DMS 273 treated with DMSO at 0.1 percent for 48 hours (cell line): Measurements from ENCODE around the gene CECR2.
"Not testable (repeated sequence)": the region's sequence is repeated elsewhere in the genome, so short reads cannot be mapped to it uniquely, and the experiment has no call there.

Experiments used
- DNase-seq: peaks from one replicate; lab custom pipeline; 2025; lab: John Stamatoyannopoulos, UW

CECR2 gene

DNA sequence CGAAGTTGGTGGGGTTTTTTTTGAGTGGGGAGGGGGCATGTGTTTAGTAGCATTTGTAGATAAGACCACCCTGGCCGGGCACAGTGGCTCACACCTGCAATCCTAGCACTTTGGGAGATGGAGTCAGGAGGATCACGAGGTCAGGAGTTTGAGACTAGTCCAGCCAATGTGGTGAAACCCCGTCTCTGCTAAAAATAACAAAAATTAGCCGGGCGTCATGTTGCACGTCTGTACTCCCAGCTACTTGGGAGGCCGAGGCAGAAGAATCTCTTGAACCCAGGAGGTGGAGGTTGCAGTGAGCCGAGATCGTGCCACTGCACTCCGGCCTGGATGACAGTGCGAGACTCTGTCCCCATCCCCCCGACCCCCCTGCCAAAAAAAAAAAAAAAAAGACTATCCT lies 34.6 kb downstream of the CECR2 start:
- DNase-seq: no peak

DNA sequence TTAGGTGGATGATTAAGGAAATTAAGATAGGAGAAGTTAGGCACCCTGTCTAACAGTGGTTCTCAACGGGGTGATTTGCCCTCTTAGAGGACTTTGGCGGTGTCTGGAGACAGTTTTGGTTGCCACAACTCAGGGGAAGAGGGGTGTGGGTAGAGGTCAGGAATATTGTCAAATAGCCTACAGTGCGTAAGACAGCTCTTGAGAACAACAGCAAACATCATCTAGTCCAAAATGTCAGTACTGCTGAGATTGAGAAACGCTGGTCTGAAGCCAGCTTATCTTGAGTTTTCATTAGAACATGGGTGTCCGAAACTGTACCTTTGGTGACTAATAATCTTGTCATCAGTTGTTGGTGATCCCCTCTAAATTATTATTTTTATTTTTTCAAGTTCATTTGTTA lies 38.4 kb downstream of the CECR2 start:
- no peak for DNase-seq

DNA sequence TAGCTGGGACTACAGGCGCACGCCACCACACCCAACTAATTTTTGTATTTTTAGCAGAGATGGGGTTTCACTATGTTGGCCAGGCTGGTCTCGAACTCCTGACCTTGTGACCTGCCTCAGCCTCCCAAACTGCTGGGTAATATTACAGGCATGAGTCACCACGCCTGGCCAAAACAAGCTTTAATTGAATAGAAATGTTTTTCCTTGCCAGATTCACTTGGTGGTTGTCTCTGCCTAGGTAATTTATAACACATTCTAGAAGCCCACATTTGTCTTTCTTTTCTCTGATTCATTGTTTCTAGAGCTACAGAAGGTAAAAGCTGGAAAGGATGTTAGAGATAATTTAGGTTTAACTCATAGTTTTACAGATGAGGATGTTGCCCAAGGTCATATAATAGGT lies 41.3 kb downstream of the CECR2 start:
- no peak for DNase-seq

DNA sequence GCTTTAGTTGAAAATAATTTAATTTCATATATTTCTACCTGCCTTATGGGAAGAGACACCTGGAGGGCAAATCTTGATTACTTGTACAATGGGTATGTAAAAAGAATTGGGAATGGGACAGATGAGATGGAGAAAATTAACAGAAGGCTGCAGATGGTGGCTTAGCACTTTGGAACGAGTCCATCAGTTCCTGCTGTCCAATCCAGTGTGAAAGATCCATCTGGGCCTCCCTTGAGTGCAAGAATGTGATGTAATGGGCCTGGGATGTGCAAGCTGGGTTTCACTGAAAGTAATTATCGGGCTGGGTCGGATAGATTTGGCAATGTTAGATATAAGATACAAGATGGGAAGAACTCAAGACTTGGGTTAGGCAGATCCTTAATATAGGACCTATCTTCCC lies 42.0 kb downstream of the CECR2 start:
- DNase-seq: peak; percentile 93

DNA sequence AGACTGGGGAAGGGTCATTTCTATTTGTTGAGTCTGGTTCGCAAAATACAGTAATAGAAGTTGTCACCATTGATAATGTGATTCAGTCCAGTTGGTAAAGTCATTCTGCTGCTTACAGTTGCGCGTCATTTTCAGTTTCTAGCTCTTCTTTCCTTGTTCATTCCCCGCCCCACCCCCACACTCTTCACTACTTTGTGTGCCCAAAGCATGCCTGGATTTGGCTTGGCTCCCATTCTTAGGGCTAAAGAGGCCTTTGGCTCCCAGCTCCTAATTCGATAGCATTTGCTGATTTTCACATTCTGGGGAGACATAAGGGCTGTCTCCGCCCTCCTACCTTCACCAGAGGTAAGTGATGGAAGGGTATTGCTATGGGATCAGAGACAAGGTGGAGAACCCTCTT lies 43.0 kb downstream of the CECR2 start:
- DNase-seq: no peak

DNA sequence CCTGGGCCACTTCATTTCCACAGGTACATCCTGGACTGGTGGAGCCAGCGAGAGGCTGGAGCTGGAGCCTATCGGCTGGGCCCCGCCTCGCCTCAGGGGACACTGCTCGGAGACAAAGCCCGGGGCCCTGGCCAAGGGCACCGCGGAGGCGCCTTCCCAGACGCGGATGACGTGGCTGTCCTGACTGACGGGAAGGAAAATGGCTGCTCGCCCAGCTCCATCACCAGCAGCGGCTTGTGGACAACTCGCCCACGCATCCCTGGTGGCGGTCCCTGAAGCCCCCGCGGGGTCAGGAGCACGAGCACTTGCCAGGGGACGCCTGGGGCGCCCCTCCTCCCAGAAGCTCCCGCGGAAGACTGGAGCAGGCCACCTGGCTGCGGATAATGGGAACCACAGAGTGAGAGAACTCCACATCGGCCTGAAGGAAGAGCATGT lies 49.6 kb downstream of the CECR2 start:
- DNase-seq: no peak

DNA sequence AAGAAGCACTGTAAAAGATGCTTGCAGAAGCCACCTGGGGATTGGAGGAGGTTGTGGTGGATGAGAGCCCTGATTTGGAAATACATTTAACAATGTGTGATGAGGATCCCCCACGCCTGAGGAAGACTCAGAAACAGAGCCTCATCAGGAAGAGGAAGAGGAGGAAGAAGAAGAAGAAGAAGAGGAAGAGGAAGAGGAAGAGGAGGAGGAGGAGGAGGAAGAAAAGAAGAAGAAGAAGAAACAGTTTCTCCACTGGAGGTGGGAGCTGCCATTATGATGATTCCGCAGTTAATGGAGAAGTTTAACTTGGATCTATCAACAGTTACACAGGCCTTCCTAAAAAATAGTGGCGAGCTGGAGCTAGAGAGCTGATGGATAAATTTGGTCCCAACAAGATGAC lies 50.1 kb downstream of the CECR2 start:
- no peak for DNase-seq

DNA sequence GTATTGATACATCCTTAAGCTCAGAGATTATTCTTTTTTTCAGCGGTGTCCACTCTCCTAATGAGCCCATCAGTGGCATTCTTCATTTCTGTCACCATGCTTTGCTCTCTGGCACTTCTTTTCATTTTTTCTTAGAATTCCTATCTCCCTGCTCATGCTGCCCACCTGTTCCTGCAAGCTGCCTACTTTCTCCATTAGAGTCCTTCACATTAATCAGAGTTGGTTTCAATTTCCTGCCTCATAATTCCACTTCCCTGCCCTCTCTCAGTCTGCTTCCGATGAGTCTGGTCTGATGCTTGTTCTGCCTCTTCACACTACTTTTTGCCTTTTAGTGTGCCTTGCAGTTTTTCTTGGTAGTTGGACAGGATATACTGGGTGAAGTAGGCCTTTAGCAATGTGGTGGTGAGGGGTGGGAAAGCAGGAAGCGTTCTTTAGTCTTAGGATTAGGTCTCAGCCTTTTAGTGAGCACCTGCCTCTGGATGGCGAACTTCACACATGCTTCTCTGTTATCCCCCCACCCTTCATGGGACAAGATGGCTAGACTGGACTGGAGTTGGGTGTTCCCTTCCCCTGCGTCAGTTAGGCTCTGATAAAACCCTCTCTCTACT lies 53.6 kb downstream of the CECR2 start:
- no peak for DNase-seq

DNA sequence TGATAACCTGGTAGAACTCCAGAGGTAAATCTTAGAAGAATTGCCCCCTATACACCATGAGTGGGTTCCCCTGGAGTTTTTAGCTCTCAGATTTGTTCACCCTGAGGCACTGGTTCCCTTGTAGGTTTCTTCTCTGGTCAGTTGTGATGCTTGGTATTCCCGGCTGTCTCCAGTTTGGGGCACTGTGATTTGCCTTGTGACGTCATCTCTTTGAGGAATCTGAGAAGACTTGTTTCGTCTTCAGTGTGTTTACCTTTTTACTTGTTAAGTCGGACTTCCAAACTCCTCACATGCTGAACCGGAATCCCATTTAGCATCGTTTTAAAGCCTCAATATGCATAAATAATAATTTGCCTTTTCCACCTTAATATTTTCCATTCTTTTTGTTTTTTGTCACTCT lies 54.4 kb downstream of the CECR2 start:
- DNase-seq: no peak

DNA sequence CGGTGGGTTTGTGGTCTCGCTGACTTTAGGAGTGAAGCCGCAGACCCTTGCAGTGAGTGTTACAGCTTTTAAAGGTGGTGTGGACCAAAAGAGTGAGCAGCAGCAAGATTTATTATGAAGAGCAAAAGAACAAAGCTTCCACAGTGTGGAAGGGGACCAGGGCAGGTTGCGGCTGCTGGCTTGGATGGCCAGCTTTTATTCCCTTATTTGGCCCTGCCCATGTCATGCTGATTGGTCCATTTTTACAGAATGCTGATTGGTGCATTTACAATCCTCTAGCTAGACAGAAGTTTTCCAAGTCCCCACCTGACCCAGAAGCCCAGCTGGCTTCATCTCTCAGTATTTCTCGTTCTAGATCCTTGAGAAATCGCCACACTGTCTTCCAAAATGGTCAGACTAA lies 58.3 kb downstream of the CECR2 start:
- DNase-seq: not testable (repeated sequence)

DNA sequence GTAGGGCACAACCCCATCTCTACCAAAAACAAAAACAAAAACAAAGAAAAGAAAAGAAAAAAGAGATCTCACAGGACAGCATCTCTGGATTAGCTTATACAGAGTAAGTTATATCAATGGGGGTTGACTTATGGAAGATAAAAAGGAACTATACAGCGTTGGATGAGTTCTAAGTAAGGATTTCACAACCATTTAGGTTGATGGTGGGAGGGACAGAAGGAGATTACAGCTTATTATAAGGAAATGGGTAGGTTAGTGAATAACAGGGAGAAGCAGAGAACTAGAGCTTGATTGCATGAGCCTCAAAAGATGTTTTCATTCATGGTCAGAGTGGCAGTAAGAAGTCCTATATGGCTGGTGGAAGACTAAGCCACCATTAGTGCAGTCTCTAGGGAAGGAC lies 60.3 kb downstream of the CECR2 start:
- DNase-seq: no peak

DNA sequence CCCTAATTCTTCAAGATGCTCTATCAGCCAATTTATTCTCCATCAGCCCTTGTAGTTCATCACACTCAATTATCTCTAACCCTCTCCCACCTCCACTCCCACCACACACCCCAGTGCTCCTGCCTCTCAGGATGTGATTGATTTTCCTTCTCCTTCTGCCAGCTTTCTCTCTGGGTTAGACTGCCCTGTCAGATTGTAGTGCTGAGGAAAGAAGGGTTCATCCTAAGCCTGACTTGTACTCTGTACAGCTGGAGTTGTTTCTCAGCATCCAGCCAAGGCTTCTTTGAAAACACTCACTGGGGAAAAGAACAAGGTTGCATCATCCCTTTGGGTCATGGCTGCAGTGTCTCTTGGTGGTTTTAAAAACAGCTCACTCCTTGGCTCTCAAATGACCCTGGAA lies 61.2 kb downstream of the CECR2 start:
- DNase-seq: no peak

DNA sequence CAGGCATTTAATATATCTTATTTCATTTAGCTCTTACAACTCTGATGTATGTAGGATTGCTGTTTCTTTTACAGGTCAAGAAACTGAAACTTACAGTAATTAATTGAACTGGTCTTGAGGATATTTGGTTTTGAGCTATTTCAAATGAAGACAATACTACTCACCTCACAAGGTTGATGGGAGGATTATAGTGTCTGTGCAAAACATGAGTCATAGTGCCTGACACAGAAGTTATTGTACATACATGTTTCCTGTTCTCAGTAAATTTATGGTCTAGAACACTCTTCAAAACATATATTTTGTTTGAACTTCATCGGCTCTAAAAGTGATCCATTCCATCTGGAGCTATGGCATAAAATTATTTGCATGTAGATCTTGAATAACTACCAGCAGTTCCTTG lies 61.9 kb downstream of the CECR2 start:
- DNase-seq: no peak

DNA sequence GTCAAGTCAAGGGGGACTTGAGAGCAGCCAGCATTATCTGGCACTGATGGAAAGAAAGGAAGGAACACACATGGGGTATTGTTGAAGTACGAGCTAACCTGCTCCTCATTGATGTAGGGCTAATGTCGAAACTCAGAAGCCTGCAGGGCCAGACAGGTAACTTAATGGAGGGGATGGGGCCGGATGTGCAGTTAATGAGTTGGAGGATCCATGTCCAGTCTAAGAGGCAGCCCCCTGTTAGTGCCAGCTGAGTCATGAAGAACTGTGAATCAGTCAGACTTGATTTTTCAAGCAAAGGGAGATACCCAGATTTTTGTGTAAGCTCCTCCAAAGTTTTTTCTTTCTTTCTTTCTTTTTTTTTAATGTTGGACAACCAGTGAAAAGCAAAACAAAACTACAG lies 65.6 kb downstream of the CECR2 start:
- no peak for DNase-seq

DNA sequence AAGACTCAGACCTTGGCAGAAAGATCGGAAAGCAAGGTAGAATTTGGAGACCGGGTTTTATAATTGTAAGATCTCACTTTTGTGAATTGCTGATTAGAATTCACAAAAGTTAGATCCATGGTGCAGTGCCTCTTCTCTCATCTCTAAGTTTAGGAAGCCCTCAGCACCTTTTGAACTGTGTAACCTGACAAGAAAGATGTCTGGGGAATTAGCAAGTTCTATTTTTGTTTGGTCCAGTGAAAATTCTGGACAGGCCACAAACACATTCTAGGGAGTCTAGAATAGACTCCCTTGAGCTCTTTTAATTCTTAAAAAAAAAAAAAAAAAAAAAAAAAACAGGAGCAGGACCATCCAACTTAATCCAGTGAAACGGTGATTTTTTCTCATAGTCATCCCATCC lies 66.1 kb downstream of the CECR2 start:
- DNase-seq: no peak

DNA sequence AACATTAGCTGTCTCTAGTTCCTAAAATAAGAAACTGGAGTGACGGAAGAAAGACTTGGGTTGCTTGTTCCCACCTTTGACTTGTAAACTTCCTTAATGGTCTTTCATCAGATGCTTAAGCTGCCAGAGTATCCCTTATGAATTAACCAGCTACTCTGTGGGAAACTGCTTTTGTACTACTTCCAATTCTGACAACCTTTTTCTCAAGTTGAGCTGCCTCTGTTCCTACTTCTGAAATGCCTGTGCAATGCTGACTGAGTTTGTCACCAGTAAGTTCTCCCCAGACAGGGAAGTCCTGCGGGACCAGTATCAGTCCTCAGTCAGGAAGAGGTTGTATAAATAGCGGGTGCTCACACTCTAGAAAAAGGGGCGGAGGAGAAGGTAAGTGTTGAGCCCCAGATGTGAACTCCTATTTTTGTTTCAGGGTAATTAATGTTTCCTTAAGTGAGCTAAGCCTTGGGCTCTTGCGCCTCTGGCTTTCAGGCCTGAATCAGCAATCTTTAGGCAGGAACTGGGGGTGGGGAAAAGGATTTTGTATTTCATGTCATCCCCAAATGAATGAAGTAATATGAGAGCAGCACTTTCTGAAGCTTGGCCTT lies 67.2 kb downstream of the CECR2 start:
- no peak for DNase-seq

DNA sequence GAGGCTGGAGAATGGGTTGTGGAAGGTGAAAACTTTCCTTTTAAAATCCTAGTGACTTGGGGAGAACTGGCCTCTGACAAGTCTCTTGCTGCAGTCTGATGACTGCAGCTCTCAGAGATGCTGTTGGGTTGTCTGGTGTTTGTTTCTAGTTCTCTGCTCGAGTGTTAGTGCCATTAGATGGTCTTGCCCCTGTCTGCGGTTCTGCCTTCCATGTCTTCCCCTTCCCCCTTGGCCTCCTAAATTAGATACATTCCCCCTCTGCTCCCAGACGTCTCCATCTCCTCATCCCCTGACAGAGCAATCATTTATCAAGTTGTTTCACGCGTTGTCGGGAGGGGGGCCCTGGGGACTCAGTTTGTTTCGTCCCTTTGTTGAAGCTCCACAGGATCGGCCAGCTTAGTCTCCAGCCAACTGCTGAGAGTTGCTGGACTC lies 67.7 kb downstream of the CECR2 start:
- no peak for DNase-seq

DNA sequence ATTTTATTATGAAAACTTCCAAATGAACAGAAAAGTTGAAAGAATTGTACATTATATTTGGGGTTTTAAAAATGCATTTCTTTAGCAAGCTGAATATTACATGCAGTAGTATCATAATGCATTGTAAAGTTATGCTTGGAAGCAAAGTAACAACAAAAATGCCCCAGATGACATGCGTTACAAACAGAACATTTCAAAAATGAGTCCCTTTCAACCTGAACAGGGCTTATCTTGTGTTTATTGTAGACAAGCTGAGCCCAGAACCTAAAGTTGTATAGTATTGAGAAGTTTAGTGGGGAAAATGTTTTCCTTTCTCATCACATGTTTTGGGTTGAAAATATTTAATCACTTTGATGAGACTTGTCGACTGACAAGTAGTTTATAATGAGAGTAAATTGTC lies 68.8 kb downstream of the CECR2 start:
- no peak for DNase-seq

DNA sequence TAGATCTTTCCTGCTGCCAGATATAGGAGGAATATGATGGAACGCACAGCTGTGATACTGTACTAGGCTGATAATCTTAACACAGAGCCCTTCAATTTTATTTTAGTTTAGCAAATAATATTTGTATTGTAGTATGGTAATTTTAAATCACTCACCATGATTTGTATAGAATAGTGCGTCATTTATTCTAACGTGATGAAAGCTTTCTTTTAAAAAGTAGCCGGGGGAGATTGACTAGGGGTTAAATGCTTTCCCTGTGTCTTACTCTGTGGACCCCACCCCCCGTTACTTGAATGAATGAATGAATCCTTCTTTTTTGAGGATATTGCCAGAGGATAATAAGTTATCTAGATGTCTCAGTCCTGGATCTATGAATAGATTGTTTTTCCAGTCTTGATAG lies 72.1 kb downstream of the CECR2 start:
- DNase-seq: no peak

DNA sequence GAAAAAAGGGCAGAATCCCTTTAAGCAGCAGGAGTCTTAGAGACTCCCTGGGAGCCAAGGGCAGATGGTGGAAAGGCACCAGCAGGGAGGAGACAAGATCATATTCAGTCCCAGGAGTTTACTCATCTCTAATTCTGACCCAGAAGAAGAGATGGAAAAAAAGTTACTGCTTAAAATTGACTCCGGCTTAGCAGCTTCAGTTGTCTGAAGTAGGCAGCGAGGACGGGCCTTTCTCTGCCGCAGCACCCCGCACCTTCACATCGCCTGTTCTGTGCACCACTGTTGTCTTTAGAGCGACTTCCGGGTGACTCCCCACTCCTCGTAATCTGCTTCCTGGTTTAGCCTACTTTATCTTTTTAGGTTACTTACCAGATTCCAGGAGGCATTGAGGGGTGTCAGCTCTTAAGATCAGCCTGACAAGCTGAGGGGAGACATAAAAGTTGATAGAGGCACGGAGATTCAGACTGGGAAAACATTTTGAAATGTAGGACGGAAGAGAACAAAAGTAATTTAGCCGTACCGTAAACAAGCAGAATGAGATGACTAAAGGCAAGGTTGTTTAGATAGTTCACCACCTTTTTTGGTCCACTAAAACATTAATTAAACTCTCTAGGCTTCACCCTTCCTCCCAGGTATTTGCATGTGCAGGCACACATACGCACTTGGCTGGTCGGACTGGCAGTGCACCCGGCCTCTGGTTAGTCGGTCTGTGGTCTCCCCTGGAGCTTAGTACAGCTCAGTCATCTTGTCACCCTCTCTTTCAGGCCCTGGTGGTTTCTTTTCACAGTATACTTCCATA lies 74.3 kb downstream of the CECR2 start:
- DNase-seq: no peak

DNA sequence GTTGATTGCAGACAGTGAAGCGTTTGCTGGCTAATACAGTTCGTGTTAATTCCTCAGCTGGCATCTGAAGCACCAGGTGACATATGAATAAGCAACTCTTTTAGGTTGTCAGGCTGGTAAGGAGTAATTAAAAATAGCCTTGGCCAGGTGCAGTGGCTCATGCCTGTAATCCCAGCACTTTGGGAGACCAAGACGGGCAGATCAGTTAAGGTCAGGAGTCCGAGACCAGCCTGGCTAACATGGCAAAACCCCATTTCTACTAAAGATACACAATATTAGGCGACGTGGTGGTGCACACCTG lies 74.9 kb downstream of the CECR2 start:
- DNase-seq: no peak

DNA sequence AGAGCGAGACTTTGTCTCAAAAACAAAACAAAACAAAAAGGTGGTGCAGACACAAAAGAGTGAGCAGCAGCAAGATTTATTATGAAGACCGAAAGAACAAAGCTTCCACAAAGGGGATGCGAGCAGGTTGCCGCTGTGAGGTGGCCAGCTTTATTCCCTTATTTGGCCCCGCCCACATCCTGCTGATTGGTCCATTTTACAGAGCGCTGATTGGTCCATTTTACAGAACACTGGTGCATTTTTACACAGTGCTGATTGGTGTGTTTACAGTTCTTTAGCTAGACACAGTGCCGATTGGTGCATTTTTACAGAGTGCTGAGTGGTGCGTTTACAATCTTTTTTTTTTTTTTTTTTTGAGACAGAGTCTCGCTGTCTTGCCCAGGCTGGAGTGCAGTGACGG lies 77.4 kb downstream of the CECR2 start:
- DNase-seq: no peak

DNA sequence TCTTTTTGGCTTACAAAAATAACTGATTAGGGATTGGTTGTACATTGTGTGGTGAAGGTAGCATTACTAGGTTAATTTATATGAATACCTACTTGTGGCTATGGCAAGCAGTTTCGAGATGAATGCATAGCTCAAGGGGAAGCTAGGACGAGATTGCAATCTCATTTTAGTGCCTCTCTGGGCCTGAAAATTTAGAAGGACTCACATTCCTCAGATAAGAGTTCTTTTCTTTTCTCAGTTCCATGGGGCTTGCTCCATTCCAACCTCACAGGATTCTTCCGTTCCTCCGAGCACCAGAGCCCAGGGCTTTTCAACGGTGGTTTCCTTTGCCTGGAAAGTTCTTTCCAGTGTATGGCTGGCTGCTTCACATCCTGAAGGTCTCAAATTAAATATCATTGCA lies 82.1 kb downstream of the CECR2 start:
- no peak for DNase-seq

DNA sequence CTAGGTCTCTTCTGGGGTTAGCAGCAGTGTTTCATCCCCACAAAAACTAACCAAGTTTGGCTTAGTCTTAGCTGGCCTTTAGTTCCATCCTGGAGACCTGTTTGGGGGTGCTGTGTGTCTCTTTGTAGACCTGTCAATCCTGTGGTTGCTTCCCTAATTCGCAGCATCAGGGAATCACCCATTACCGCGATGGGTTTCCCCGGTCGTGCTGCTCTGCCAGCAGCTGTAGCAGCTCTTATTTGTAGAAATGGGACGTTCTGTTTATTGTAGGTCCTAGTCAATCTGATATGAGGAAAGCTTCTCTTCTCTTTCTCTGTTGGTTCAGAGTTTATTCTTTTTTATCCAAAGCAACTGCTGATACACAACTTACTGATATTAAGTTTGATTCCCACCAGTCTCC lies 91.6 kb downstream of the CECR2 start:
- no peak for DNase-seq
